Cardiac fibroblast (primary cell): ENCODE data around the gene ISY1.
"Not testable (repeated sequence)": the region's sequence is repeated elsewhere in the genome, so short reads cannot be mapped to it uniquely, and the experiment has no call there.

Experiments
- DNase-seq, 2 donors: peaks; one replicate each; pipeline versions ENCODE4 v3.0.0 to v3.0.0-alpha.2; 2010; ENCODE audit warnings: low read depth in 2 of 2
- H3K4me3 ChIP-seq, 2 donors: replicated peaks in 1 of 2; 1 replicate in 1 of 2; 2 replicates in 1 of 2; pipeline ENCODE4 v1.5.1; 2011; ENCODE audit warnings: low read depth in 2 of 2, low read length in 2 of 2, mild to moderate bottlenecking in 2 of 2, moderate library complexity in 1 of 2
- CTCF ChIP-seq: IDR thresholded peaks from one replicate; pipeline ENCODE4 v1.5.1; 2011; ENCODE audit warnings: low read depth, mild to moderate bottlenecking, low read length, inconsistent platforms

ISY1 gene

GRCh38 chr3:129117134-129117533 is 43.7 kb downstream of the ISY1 start:
- DNase-seq: no peak
- H3K4me3 ChIP-seq: no peak overlapping the region
- TF ChIP-seq CTCF: no peak

GRCh38 chr3:129116482-129116946 is 44.3 kb downstream of the ISY1 start:
- H3K4me3 ChIP-seq: no peak overlapping the region
- TF ChIP-seq CTCF: no peak
- peak in 1 of 2 donors; percentile 22 for DNase-seq

- H3K4me3 ChIP-seq: no peak overlapping the region
- no peak for TF ChIP-seq CTCF
- no peak for DNase-seq
These were observed 46.4 kb downstream of the ISY1 start for GRCh38 chr3:129114455-129114854.

- H3K4me3 ChIP-seq: no peak overlapping the region
- DNase-seq: peak in 1 of 2 donors; percentile 50
- no peak for TF ChIP-seq CTCF
These were observed 48.4 kb downstream of the ISY1 start for GRCh38 chr3:129112308-129113052.

GRCh38 chr3:129111076-129111780 is 49.6 kb downstream of the ISY1 start:
- H3K4me3 ChIP-seq: not testable (repeated sequence)

GRCh38 chr3:129107793-129108192 is 53.1 kb downstream of the ISY1 start:
- no peak for TF ChIP-seq CTCF
- no peak for DNase-seq
- no peak overlapping the region for H3K4me3 ChIP-seq

More at GRCh38 chr3:129111076-129111780, 49.6 kb downstream of the ISY1 start:
- DNase-seq: not testable (repeated sequence)

GRCh38 chr3:129106866-129107565 is 53.8 kb downstream of the ISY1 start:
- no peak for DNase-seq
- H3K4me3 ChIP-seq: no peak overlapping the region
- TF ChIP-seq CTCF: no peak
